ENCODE results near the gene ARHGAP15. TPM values are rescaled to one million over a fixed set of nuclear protein-coding genes. Genes with fewer than 3 reads are reported as not detected.

Gene ARHGAP15
- total RNA-seq, 1 experiment from 2014 or later: 0.42 TPM

DNA sequence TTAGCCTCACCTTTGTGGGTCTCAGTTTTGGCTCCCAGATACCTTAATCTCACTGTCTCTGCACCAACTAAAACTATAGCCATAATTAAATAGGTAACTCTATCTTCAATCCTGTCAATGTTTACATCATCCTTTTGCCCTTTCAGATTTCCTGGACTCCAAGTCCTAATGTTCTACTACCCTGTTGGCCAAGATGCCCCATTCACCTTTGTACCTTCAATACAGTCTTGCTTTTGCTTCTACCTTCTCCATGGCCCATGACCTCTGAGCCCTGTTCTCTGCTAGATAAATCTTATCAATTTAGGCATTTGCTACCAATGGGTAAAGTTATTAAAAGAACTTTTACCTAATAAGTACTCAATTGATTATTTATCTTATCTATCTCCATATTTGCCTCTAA, 635.5 kb downstream of the ARHGAP15 start:
- Histone ChIP-seq H3K36me3 (ENCODE audit: control insufficient read depth in 1 of 2, insufficient read depth in 2 of 2, low read length in 2 of 2) (no peaks in the 10 kb centered on the region), H3K4me1 (ENCODE audit: control insufficient read depth in 1 of 2, insufficient read depth in 2 of 2, low read length in 2 of 2) (no peaks in the 10 kb centered on the region), H3K9ac (ENCODE audit: low read length) (no peak overlapping the region), H2AFZ (ENCODE audit: low read depth, low read length, poor library complexity, severe bottlenecking) (no peak overlapping the region), H3K9me2 (ENCODE audit: insufficient read depth) (no peaks in the 10 kb centered on the region), H3K27me3 (ENCODE audit: insufficient read depth, low read length) (no peaks in the 10 kb centered on the region), H4K20me1 (ENCODE audit: insufficient read depth) (no peaks in the 10 kb centered on the region), H3K9me3 (ENCODE audit: control insufficient read depth in 1 of 2, insufficient read depth in 1 of 2, low read depth in 1 of 2, low read length in 2 of 2) (no peaks in the 10 kb centered on the region), H3K4me2 (ENCODE audit: low read length) (no peak overlapping the region), H3K4me3 (replicated peaks in 1 of 2; ENCODE audit: low read depth in 1 of 2, low read length in 2 of 2) (no peak overlapping the region), H3K27ac (ENCODE audit: low read depth, low read length) (no peak overlapping the region), H3K79me2 (ENCODE audit: insufficient read depth, low read length) (no peaks in the 10 kb centered on the region)
- ChIA-PET CTCF (no interaction called here), POLR2A (no interaction called here), RAD21 (ENCODE audit: low non-redundant PET in 1 of 2, low total read pairs in 2 of 2, uncharacterized antibody in 2 of 2, unreplicated experiment in 2 of 2) (no interaction called here)
- intact Hi-C loops (cut with micrococcal nuclease): no loop called here
- DNase-seq (ENCODE audit: low read depth, low spot score): no peak
- no peak for ATAC-seq
- TF ChIP-seq SP1 (IDR thresholded peaks at IDR 0.05; ENCODE audit: low read depth): no peak
- BruUV-seq (replicated peaks): no TSS peak

DNA sequence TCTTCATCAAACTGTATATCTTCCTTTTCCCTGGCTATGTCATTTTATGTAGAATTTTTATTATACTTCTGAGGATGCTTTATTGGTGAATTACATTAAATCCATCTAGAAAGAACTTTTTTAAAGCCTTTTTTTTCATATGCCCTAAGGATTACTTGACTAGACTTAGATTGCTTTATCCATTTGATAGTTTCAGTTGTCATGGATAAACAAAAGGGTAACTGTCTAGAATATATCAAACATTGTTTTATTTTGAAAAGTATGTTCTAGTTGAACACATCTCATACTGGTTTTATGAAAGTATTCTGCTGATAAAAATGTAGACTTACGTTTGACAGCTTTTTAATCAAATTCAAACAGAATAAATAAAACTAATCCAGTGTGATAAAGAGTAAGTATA, 639.8 kb downstream of the ARHGAP15 start:
- Histone ChIP-seq H4K20me1 (ENCODE audit: insufficient read depth) (no peaks in the 10 kb centered on the region), H3K9ac (ENCODE audit: low read length) (no peak overlapping the region), H3K27me3 (ENCODE audit: insufficient read depth, low read length) (no peaks in the 10 kb centered on the region), H3K9me2 (ENCODE audit: insufficient read depth) (no peaks in the 10 kb centered on the region), H3K4me3 (replicated peaks in 1 of 2; ENCODE audit: low read depth in 1 of 2, low read length in 2 of 2) (no peak overlapping the region), H2AFZ (ENCODE audit: low read depth, low read length, poor library complexity, severe bottlenecking) (no peak overlapping the region), H3K27ac (ENCODE audit: low read depth, low read length) (no peak overlapping the region), H3K9me3 (ENCODE audit: control insufficient read depth in 1 of 2, insufficient read depth in 1 of 2, low read depth in 1 of 2, low read length in 2 of 2) (no peaks in the 10 kb centered on the region), H3K4me1 (ENCODE audit: control insufficient read depth in 1 of 2, insufficient read depth in 2 of 2, low read length in 2 of 2) (no peaks in the 10 kb centered on the region), H3K36me3 (ENCODE audit: control insufficient read depth in 1 of 2, insufficient read depth in 2 of 2, low read length in 2 of 2) (no peaks in the 10 kb centered on the region), H3K79me2 (ENCODE audit: insufficient read depth, low read length) (no peaks in the 10 kb centered on the region), H3K4me2 (ENCODE audit: low read length) (no peak overlapping the region)
- CTCF ChIA-PET: no interaction called here
- TF ChIP-seq SIN3A (IDR thresholded peaks at IDR 0.05; ENCODE audit: low read depth): no peak
- TF ChIP-seq, protein P1, sequence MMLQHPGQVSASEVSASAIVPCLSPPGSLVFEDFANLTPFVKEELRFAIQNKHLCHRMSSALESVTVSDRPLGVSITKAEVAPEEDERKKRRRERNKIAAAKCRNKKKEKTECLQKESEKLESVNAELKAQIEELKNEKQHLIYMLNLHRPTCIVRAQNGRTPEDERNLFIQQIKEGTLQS (IDR thresholded peaks at IDR 0.05): no peak
- TF ChIP-seq, protein P2, sequence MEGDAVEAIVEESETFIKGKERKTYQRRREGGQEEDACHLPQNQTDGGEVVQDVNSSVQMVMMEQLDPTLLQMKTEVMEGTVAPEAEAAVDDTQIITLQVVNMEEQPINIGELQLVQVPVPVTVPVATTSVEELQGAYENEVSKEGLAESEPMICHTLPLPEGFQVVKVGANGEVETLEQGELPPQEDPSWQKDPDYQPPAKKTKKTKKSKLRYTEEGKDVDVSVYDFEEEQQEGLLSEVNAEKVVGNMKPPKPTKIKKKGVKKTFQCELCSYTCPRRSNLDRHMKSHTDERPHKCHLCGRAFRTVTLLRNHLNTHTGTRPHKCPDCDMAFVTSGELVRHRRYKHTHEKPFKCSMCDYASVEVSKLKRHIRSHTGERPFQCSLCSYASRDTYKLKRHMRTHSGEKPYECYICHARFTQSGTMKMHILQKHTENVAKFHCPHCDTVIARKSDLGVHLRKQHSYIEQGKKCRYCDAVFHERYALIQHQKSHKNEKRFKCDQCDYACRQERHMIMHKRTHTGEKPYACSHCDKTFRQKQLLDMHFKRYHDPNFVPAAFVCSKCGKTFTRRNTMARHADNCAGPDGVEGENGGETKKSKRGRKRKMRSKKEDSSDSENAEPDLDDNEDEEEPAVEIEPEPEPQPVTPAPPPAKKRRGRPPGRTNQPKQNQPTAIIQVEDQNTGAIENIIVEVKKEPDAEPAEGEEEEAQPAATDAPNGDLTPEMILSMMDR (IDR thresholded peaks at IDR 0.05 in 2 of 3, conservative IDR thresholded peaks at IDR 0.05 in 1 of 3; ENCODE audit: borderline replicate concordance in 1 of 3, insufficient read depth in 1 of 3, low read depth in 2 of 3, low read length in 2 of 3): no peak
- TF ChIP-seq ZNF274 (IDR thresholded peaks at IDR 0.05; ENCODE audit: low read depth, low read length): no peak
- TF ChIP-seq EGR1 (IDR thresholded peaks at IDR 0.05; ENCODE audit: low read depth): no peak
- TF ChIP-seq ELF1 (IDR thresholded peaks at IDR 0.05; ENCODE audit: borderline replicate concordance, low read depth): no peak
- no peak for TF ChIP-seq SRF (IDR thresholded peaks at IDR 0.05; ENCODE audit: low read depth)
- TF ChIP-seq FOSL1 (IDR thresholded peaks at IDR 0.05; ENCODE audit: low read depth): no peak
- TF ChIP-seq CEBPB (IDR thresholded peaks at IDR 0.05; ENCODE audit: low read depth): no peak
- no peak for TF ChIP-seq POLR2AphosphoS5 (IDR thresholded peaks at IDR 0.05; ENCODE audit: low read depth, low read length)
- TF ChIP-seq, protein P3, sequence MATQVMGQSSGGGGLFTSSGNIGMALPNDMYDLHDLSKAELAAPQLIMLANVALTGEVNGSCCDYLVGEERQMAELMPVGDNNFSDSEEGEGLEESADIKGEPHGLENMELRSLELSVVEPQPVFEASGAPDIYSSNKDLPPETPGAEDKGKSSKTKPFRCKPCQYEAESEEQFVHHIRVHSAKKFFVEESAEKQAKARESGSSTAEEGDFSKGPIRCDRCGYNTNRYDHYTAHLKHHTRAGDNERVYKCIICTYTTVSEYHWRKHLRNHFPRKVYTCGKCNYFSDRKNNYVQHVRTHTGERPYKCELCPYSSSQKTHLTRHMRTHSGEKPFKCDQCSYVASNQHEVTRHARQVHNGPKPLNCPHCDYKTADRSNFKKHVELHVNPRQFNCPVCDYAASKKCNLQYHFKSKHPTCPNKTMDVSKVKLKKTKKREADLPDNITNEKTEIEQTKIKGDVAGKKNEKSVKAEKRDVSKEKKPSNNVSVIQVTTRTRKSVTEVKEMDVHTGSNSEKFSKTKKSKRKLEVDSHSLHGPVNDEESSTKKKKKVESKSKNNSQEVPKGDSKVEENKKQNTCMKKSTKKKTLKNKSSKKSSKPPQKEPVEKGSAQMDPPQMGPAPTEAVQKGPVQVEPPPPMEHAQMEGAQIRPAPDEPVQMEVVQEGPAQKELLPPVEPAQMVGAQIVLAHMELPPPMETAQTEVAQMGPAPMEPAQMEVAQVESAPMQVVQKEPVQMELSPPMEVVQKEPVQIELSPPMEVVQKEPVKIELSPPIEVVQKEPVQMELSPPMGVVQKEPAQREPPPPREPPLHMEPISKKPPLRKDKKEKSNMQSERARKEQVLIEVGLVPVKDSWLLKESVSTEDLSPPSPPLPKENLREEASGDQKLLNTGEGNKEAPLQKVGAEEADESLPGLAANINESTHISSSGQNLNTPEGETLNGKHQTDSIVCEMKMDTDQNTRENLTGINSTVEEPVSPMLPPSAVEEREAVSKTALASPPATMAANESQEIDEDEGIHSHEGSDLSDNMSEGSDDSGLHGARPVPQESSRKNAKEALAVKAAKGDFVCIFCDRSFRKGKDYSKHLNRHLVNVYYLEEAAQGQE (IDR thresholded peaks at IDR 0.05; ENCODE audit: low read depth): no peak
- no peak for TF ChIP-seq RAD21 (IDR thresholded peaks at IDR 0.05; ENCODE audit: low read depth)
- TF ChIP-seq MAX (IDR thresholded peaks at IDR 0.05): no peak
- TF ChIP-seq SP1 (IDR thresholded peaks at IDR 0.05; ENCODE audit: low read depth): no peak
- TF ChIP-seq ZFX (IDR thresholded peaks at IDR 0.05): no peak
- no peak for TF ChIP-seq POLR2A (IDR thresholded peaks at IDR 0.05; ENCODE audit: borderline replicate concordance, extremely low read depth, insufficient read depth, insufficient read length)
- no TSS peak for BruUV-seq (replicated peaks)
- RAD21 ChIA-PET (ENCODE audit: low non-redundant PET in 1 of 2, low total read pairs in 2 of 2, uncharacterized antibody in 2 of 2, unreplicated experiment in 2 of 2): no interaction called here
- intact Hi-C loops (cut with micrococcal nuclease): no loop called here
- ATAC-seq (no peak), DNase-seq (ENCODE audit: low read depth, low spot score) (no peak)
- POLR2A ChIA-PET: no interaction called here
